Esophagus squamous epithelium (tissue), 4 donors: Measurements from ENCODE around the gene MT1A.
A peak's percentile ranks its signal among the peaks of the same experiment; 100 is the strongest.

Source experiments
- CTCF ChIP-seq, 6 experiments: fragments of 450-650 bp in 4 of 6; fragments of 200-600 bp in 2 of 6; sonication (generic) in 2 of 6; IDR thresholded peaks; one replicate each; pipeline ENCODE4 v1.5.1; 2016 to 2019; ENCODE audit warnings: antibody characterized with exemption in 6 of 6, mild to moderate bottlenecking in 4 of 6, moderate library complexity in 4 of 6
- POLR2A ChIP-seq, 4 donors: fragments of 450-650 bp; IDR thresholded peaks; one replicate each; pipeline ENCODE4 v1.6.1; 2017; ENCODE audit warnings: antibody characterized with exemption in 4 of 4, mild to moderate bottlenecking in 4 of 4, moderate library complexity in 3 of 4

DNA sequence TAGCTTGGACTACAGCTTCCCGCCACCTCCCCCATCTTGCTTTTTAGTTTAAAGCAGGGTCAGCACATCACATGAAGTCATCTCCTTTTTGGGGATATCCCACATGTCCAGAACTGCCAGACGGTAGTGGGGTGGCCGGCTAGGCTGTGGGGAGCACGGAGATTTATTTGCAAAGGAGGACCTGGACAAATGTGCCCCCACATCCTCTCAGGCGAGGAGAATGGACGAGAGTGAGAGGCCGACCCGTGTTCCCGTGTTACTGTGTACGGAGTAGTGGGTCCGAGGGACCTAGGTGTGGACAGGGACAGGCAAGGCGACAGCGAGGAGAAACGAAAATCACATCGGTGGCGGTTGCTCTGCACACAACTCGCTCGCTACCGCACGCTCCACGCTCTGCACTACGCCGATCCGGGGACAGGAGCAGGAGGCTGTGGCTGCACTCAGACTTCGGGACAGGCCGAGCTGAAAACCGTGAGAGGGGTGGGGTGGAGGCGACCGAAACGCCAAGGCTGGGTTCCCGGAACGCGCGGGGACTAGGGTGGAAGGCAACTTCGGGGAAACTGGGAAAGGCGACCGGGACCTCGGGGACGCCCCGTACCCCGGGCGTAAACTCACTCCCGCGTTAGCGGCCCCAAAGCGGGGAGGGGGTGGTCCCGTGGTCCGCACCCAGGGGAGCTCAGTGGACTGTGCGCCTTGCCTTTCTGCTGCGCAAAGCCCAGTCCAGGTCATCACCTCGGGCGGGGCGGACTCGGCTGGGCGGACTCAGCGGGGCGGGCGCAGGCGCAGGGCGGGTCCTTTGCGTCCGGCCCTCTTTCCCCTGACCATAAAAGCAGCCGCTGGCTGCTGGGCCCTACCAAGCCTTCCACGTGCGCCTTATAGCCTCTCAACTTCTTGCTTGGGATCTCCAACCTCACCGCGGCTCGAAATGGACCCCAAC is at the start of gene MT1A:
- TF ChIP-seq CTCF (IDR thresholded peaks at IDR 0.05), result no peak
- TF ChIP-seq POLR2A (IDR thresholded peaks at IDR 0.05), result peak in 1 of 4 donors; percentile 42
